ENCODE results near the gene TCP11.
A peak's percentile ranks its signal among the peaks of the same experiment; 100 is the strongest.

TCP11 gene

GRCh38 chr6:35178932-35179832, 38.0 kb upstream of the TCP11 start:
- H3K27ac ChIP-seq = peak overlapping the region; percentile 14; the same call in 1 of the 2 replicates
- no peak overlapping the region for H3K4me3 ChIP-seq (IDR thresholded peaks at IDR 0.05; ENCODE audit: insufficient read depth, low read depth, low read length)
- peak overlapping the region; percentile 26; the same call in 1 of the 2 replicates for H3K9ac ChIP-seq
- H3K4me1 ChIP-seq (ENCODE audit: low read depth, poor library complexity, severe bottlenecking) = peaks cover 40% of the 10 kb centered on the region
- no peaks in the 10 kb centered on the region for H3K27me3 ChIP-seq (ENCODE audit: insufficient read depth, low read depth)
- TF ChIP-seq CTCF (conservative IDR thresholded peaks at IDR 0.05; ENCODE audit: low read depth, low read length) = 0 out of 2 replicates have a peak, but pooled peaks have one; percentile 32
- H3K79me2 ChIP-seq (ENCODE audit: insufficient read depth, low read depth) = no peaks in the 10 kb centered on the region
- H3K4me2 ChIP-seq = peak overlapping the region; percentile 49
- H3K36me3 ChIP-seq (ENCODE audit: insufficient read depth) = no peaks in the 10 kb centered on the region
- peak overlapping the region; percentile 70; the same call in 1 of the 2 replicates for H2AFZ ChIP-seq (ENCODE audit: low read depth)
- H4K20me1 ChIP-seq (ENCODE audit: insufficient read depth) = no peaks in the 10 kb centered on the region

GRCh38 chr6:35178012-35178411, 36.9 kb upstream of the TCP11 start:
- Histone ChIP-seq H3K27ac (no peak overlapping the region), H3K4me1 (ENCODE audit: low read depth, poor library complexity, severe bottlenecking) (peaks cover 40% of the 10 kb centered on the region), H3K9ac (no peak overlapping the region), H3K36me3 (ENCODE audit: insufficient read depth) (no peaks in the 10 kb centered on the region), H3K4me2 (no peak overlapping the region), H4K20me1 (ENCODE audit: insufficient read depth) (no peaks in the 10 kb centered on the region), H2AFZ (ENCODE audit: low read depth) (no peak overlapping the region), H3K27me3 (ENCODE audit: insufficient read depth, low read depth) (no peaks in the 10 kb centered on the region), H3K4me3 (IDR thresholded peaks at IDR 0.05; ENCODE audit: insufficient read depth, low read depth, low read length) (no peak overlapping the region), H3K79me2 (ENCODE audit: insufficient read depth, low read depth) (no peaks in the 10 kb centered on the region)
- TF ChIP-seq CTCF (conservative IDR thresholded peaks at IDR 0.05; ENCODE audit: low read depth, low read length) = no peak

- H4K20me1 ChIP-seq (ENCODE audit: insufficient read depth) = no peaks in the 10 kb centered on the region
- H3K4me2 ChIP-seq = no peak overlapping the region
- H3K79me2 ChIP-seq (ENCODE audit: insufficient read depth, low read depth) = no peaks in the 10 kb centered on the region
- H3K4me1 ChIP-seq (ENCODE audit: low read depth, poor library complexity, severe bottlenecking) = peaks cover 40% of the 10 kb centered on the region
- H3K27me3 ChIP-seq (ENCODE audit: insufficient read depth, low read depth) = no peaks in the 10 kb centered on the region
- H3K9ac ChIP-seq = no peak overlapping the region
- H3K27ac ChIP-seq = no peak overlapping the region
- no peak overlapping the region for H2AFZ ChIP-seq (ENCODE audit: low read depth)
- H3K4me3 ChIP-seq (IDR thresholded peaks at IDR 0.05; ENCODE audit: insufficient read depth, low read depth, low read length) = no peak overlapping the region
- no peak for TF ChIP-seq CTCF (conservative IDR thresholded peaks at IDR 0.05; ENCODE audit: low read depth, low read length)
- no peaks in the 10 kb centered on the region for H3K36me3 ChIP-seq (ENCODE audit: insufficient read depth)
Observed at GRCh38 chr6:35177596-35177995, 36.5 kb upstream of the TCP11 start.

GRCh38 chr6:35177157-35177556, 36.0 kb upstream of the TCP11 start:
- Histone ChIP-seq H3K4me3 (IDR thresholded peaks at IDR 0.05; ENCODE audit: insufficient read depth, low read depth, low read length) (no peak overlapping the region), H3K27me3 (ENCODE audit: insufficient read depth, low read depth) (no peaks in the 10 kb centered on the region), H3K4me2 (no peak overlapping the region), H4K20me1 (ENCODE audit: insufficient read depth) (no peaks in the 10 kb centered on the region), H3K4me1 (ENCODE audit: low read depth, poor library complexity, severe bottlenecking) (peaks cover 40% of the 10 kb centered on the region), H2AFZ (ENCODE audit: low read depth) (no peak overlapping the region), H3K79me2 (ENCODE audit: insufficient read depth, low read depth) (no peaks in the 10 kb centered on the region), H3K9ac (no peak overlapping the region), H3K36me3 (ENCODE audit: insufficient read depth) (no peaks in the 10 kb centered on the region), H3K27ac (no peak overlapping the region)
- no peak for TF ChIP-seq CTCF (conservative IDR thresholded peaks at IDR 0.05; ENCODE audit: low read depth, low read length)

Data from KMS-11 (cell line).